SJCRH30 (cell line): ENCODE data around the gene CPEB2. TPM values are rescaled to one million over a fixed set of nuclear protein-coding genes. Genes with fewer than 3 reads are reported as not detected.

Experiments used
- DNase-seq, 2 experiments: peaks; one replicate each; pipeline ENCODE4 v3.0.0-alpha.2; 2015 to 2020
- H3K27ac ChIP-seq: fragments of 250-450 bp; sonication (Bioruptor Pico); 2 replicates; pipeline ENCODE4 v1.5.1; 2020; ENCODE audit warnings: mild to moderate bottlenecking, moderate library complexity
- H3K27me3 ChIP-seq: fragments of 250-450 bp; sonication (Bioruptor Pico); 2 replicates; pipeline ENCODE4 v1.5.1; 2020; ENCODE audit warnings: mild to moderate bottlenecking, moderate library complexity
- H3K36me3 ChIP-seq: fragments of 250-450 bp; sonication (Bioruptor Pico); 2 replicates; pipeline ENCODE4 v1.5.1; 2020; ENCODE audit warnings: mild to moderate bottlenecking, moderate library complexity
- H3K4me1 ChIP-seq: fragments of 250-450 bp; sonication (Bioruptor Pico); 2 replicates; pipeline ENCODE4 v1.5.1; 2020; ENCODE audit warnings: mild to moderate bottlenecking, moderate library complexity
- H3K4me3 ChIP-seq: fragments of 250-450 bp; sonication (Bioruptor Pico); 2 replicates; pipeline ENCODE4 v1.5.1; 2020; ENCODE audit warnings: mild to moderate bottlenecking, moderate library complexity
- H3K9me3 ChIP-seq: fragments of 250-450 bp; sonication (Bioruptor Pico); replicated peaks from 2 replicates; pipeline ENCODE4 v1.5.1; 2020; ENCODE audit warnings: mild to moderate bottlenecking, moderate library complexity
- total RNA-seq: library from RNA; depleted of rRNA; stranded (reverse); fragments of >200 nt; shearing (Covaris generic); gene quantifications from 2 replicates; pipeline ENCODE4 v1.2.3, GENCODE V29; 2014

CPEB2 gene
- total RNA-seq, 1 experiment from 2014 or later: 0.73 TPM

- Histone ChIP-seq H3K27me3 (peaks cover 4% of the 10 kb centered on the region; the same call in 1 of the 2 replicates), H3K9me3 (no peaks in the 10 kb centered on the region), H3K4me3 (peak overlapping the region; percentile 78), H3K27ac (no peak overlapping the region), H3K4me1 (peaks cover 8% of the 10 kb centered on the region; the same call in 1 of the 2 replicates), H3K36me3 (no peaks in the 10 kb centered on the region)
- DNase-seq: peak; percentile 39 to 46
Measured at GRCh38 chr4:15003401-15003890, 1.2 kb downstream of the CPEB2 start.

GRCh38 chr4:15003891-15004738, 1.8 kb downstream of the CPEB2 start:
- Histone ChIP-seq H3K27ac (no peak overlapping the region), H3K4me1 (peaks cover 8% of the 10 kb centered on the region; the same call in 1 of the 2 replicates), H3K4me3 (peak overlapping the region; percentile 78), H3K9me3 (no peaks in the 10 kb centered on the region), H3K36me3 (no peaks in the 10 kb centered on the region), H3K27me3 (peaks cover 4% of the 10 kb centered on the region; the same call in 1 of the 2 replicates)
- peak; percentile 5 to 27 for DNase-seq

GRCh38 chr4:15004739-15005301, 2.5 kb downstream of the CPEB2 start:
- H3K9me3 ChIP-seq: no peaks in the 10 kb centered on the region
- DNase-seq: peak; percentile 8 to 35
- peaks cover 8% of the 10 kb centered on the region; the same call in 1 of the 2 replicates for H3K4me1 ChIP-seq
- peak overlapping the region; percentile 78 for H3K4me3 ChIP-seq
- H3K27ac ChIP-seq: no peak overlapping the region
- H3K36me3 ChIP-seq: no peaks in the 10 kb centered on the region
- H3K27me3 ChIP-seq: peaks cover 4% of the 10 kb centered on the region; the same call in 1 of the 2 replicates

GRCh38 chr4:15005474-15006115, 3.3 kb downstream of the CPEB2 start:
- no peak for DNase-seq
- Histone ChIP-seq H3K4me1 (peaks cover 7% of the 10 kb centered on the region; the same call in 1 of the 2 replicates), H3K36me3 (no peaks in the 10 kb centered on the region), H3K27me3 (peaks cover 4% of the 10 kb centered on the region; the same call in 1 of the 2 replicates), H3K4me3 (peak overlapping the region; percentile 78), H3K9me3 (no peaks in the 10 kb centered on the region), H3K27ac (no peak overlapping the region)

- H3K36me3 ChIP-seq: no peaks in the 10 kb centered on the region
- no peaks in the 10 kb centered on the region for H3K4me1 ChIP-seq
- no peak overlapping the region for H3K4me3 ChIP-seq
- no peaks in the 10 kb centered on the region for H3K9me3 ChIP-seq
- DNase-seq: no peak
- no peaks in the 10 kb centered on the region; the same call in 1 of the 2 replicates for H3K27me3 ChIP-seq
- no peak overlapping the region for H3K27ac ChIP-seq
Measured at GRCh38 chr4:15006416-15007024, 4.2 kb downstream of the CPEB2 start.

GRCh38 chr4:15007201-15007600, 4.9 kb downstream of the CPEB2 start:
- Histone ChIP-seq H3K36me3 (no peaks in the 10 kb centered on the region), H3K27ac (no peak overlapping the region), H3K27me3 (no peaks in the 10 kb centered on the region; the same call in 1 of the 2 replicates), H3K9me3 (no peaks in the 10 kb centered on the region), H3K4me1 (no peaks in the 10 kb centered on the region), H3K4me3 (no peak overlapping the region)
- no peak for DNase-seq

- Histone ChIP-seq H3K27me3 (no peaks in the 10 kb centered on the region; the same call in 1 of the 2 replicates), H3K36me3 (no peaks in the 10 kb centered on the region), H3K27ac (no peak overlapping the region)
Measured at GRCh38 chr4:15010038-15010585, 7.8 kb downstream of the CPEB2 start.

GRCh38 chr4:15011166-15011565, 8.9 kb downstream of the CPEB2 start:
- no peaks in the 10 kb centered on the region for H3K27me3 ChIP-seq
- H3K4me1 ChIP-seq: no peaks in the 10 kb centered on the region
- no peak for DNase-seq
- no peak overlapping the region for H3K4me3 ChIP-seq
- H3K27ac ChIP-seq: no peak overlapping the region
- no peaks in the 10 kb centered on the region for H3K36me3 ChIP-seq
- H3K9me3 ChIP-seq: no peaks in the 10 kb centered on the region

More at GRCh38 chr4:15010038-15010585, 7.8 kb downstream of the CPEB2 start:
- H3K4me3 ChIP-seq: no peak overlapping the region
- H3K9me3 ChIP-seq: no peaks in the 10 kb centered on the region
- H3K4me1 ChIP-seq: no peaks in the 10 kb centered on the region
- DNase-seq: no peak

- Histone ChIP-seq H3K36me3 (no peaks in the 10 kb centered on the region), H3K9me3 (no peaks in the 10 kb centered on the region), H3K4me1 (no peaks in the 10 kb centered on the region), H3K27me3 (no peaks in the 10 kb centered on the region), H3K27ac (no peak overlapping the region), H3K4me3 (no peak overlapping the region)
- no peak for DNase-seq
Measured at GRCh38 chr4:15012017-15012788, 9.9 kb downstream of the CPEB2 start.

GRCh38 chr4:15013585-15013984, 11.3 kb downstream of the CPEB2 start:
- no peaks in the 10 kb centered on the region for H3K4me1 ChIP-seq
- no peak overlapping the region for H3K27ac ChIP-seq
- DNase-seq: no peak
- H3K4me3 ChIP-seq: no peak overlapping the region
- no peaks in the 10 kb centered on the region for H3K36me3 ChIP-seq
- no peaks in the 10 kb centered on the region for H3K9me3 ChIP-seq
- H3K27me3 ChIP-seq: no peaks in the 10 kb centered on the region

- Histone ChIP-seq H3K4me1 (no peaks in the 10 kb centered on the region), H3K36me3 (no peaks in the 10 kb centered on the region), H3K9me3 (no peaks in the 10 kb centered on the region), H3K27ac (no peak overlapping the region), H3K4me3 (no peak overlapping the region), H3K27me3 (no peaks in the 10 kb centered on the region)
- no peak for DNase-seq
Measured at GRCh38 chr4:15015170-15015569, 12.9 kb downstream of the CPEB2 start.

GRCh38 chr4:15018361-15018760, 16.1 kb downstream of the CPEB2 start:
- no peaks in the 10 kb centered on the region for H3K4me1 ChIP-seq

GRCh38 chr4:15020502-15021286, 18.4 kb downstream of the CPEB2 start:
- H3K27ac ChIP-seq: no peak overlapping the region

More at GRCh38 chr4:15018361-15018760, 16.1 kb downstream of the CPEB2 start:
- Histone ChIP-seq H3K36me3 (no peaks in the 10 kb centered on the region), H3K27ac (no peak overlapping the region), H3K9me3 (no peaks in the 10 kb centered on the region), H3K27me3 (no peaks in the 10 kb centered on the region), H3K4me3 (no peak overlapping the region)
- DNase-seq: no peak

More at GRCh38 chr4:15020502-15021286, 18.4 kb downstream of the CPEB2 start:
- DNase-seq: no peak
- Histone ChIP-seq H3K9me3 (no peaks in the 10 kb centered on the region), H3K4me1 (no peaks in the 10 kb centered on the region), H3K36me3 (no peaks in the 10 kb centered on the region), H3K27me3 (no peaks in the 10 kb centered on the region), H3K4me3 (no peak overlapping the region)
